OCI-LY7 (cell line): ENCODE measurements around the gene ZDHHC14. TPM values are rescaled to one million over a fixed set of nuclear protein-coding genes. Genes with fewer than 3 reads are reported as not detected.

Experiments
- BruUV-seq: library from RNA; stranded (reverse); fragments of 400-500 nt; replicated peaks from 2 replicates; lab custom pipeline; 2021; lab: Mats Ljungman, UMichigan
- CTCF ChIA-PET: fragments of 300-600 bp; sonication (Branson Sonifier 250); formaldehyde crosslinking; loops from one replicate; lab custom pipeline; 2022; ENCODE audit warnings: antibody characterized with exemption; ENCODE audit not compliant: unreplicated experiment; lab: Charles Lee
- POLR2A ChIA-PET: fragments of 300-600 bp; sonication (Branson Sonifier 250); formaldehyde crosslinking; loops from one replicate; lab custom pipeline; 2022; ENCODE audit warnings: antibody characterized with exemption; lab: Charles Lee
- DNase-seq: peaks from one replicate; pipeline ENCODE4 v3.0.0-alpha.2; 2015; ENCODE audit warnings: low spot score
- H2AFZ ChIP-seq: fragments of 200-600 bp; sonication (generic), shearing (Covaris generic); 2 replicates; pipeline ENCODE4 v1.6.1; 2014; ENCODE audit warnings: mild to moderate bottlenecking, antibody characterized with exemption, low read length, moderate library complexity
- H3K27ac ChIP-seq: fragments of 200-600 bp; sonication (generic); 2 replicates; pipeline ENCODE4 v1.5.1; 2014; ENCODE audit warnings: mixed run types, low read depth, mild to moderate bottlenecking, moderate library complexity, low read length, inconsistent platforms; ENCODE audit not compliant: poor library complexity, severe bottlenecking
- H3K36me3 ChIP-seq: fragments of 200-600 bp; sonication (generic); 2 replicates; pipeline ENCODE4 v1.6.1; 2014; ENCODE audit warnings: mild to moderate bottlenecking, antibody characterized with exemption, low read length, moderate library complexity, mixed read lengths; ENCODE audit not compliant: insufficient read depth
- H3K4me1 ChIP-seq: fragments of 200-600 bp; sonication (generic); 2 replicates; pipeline ENCODE4 v1.5.1; 2014; ENCODE audit warnings: mild to moderate bottlenecking, low read length; ENCODE audit not compliant: insufficient read depth, poor library complexity, severe bottlenecking
- H3K4me2 ChIP-seq: fragments of 200-600 bp; sonication (generic); 2 replicates; pipeline ENCODE4 v1.6.1; 2014; ENCODE audit warnings: mild to moderate bottlenecking, low read length
- H3K4me3 ChIP-seq: fragments of 200-600 bp; sonication (generic); 2 replicates; pipeline ENCODE4 v1.5.1; 2014; ENCODE audit warnings: mild to moderate bottlenecking, low read depth, low read length; ENCODE audit not compliant: poor library complexity, severe bottlenecking
- H3K79me2 ChIP-seq: fragments of 200-600 bp; sonication (generic); 2 replicates; pipeline ENCODE4 v1.6.1; 2016; ENCODE audit warnings: low read depth, mild to moderate bottlenecking, low read length, moderate library complexity, mixed read lengths; ENCODE audit not compliant: insufficient read depth
- H3K9me2 ChIP-seq: fragments of 200-600 bp; sonication (generic); 2 replicates; pipeline ENCODE4 v1.6.1; 2016; ENCODE audit warnings: mild to moderate bottlenecking, low read length, mixed read lengths; ENCODE audit not compliant: insufficient read depth
- H3K9me3 ChIP-seq: fragments of 200-600 bp; sonication (generic); 2 replicates; pipeline ENCODE4 v1.6.1; 2014; ENCODE audit warnings: mild to moderate bottlenecking, mixed run types, low read length, mixed read lengths
- H4K20me1 ChIP-seq: fragments of 200-600 bp; sonication (generic); 2 replicates; pipeline ENCODE4 v1.6.1; 2014; ENCODE audit warnings: mild to moderate bottlenecking, antibody characterized with exemption, low read length, moderate library complexity, mixed read lengths; ENCODE audit not compliant: insufficient read depth
- EZH2phosphoT487 ChIP-seq: fragments of 200-600 bp; sonication (generic); IDR thresholded peaks from 2 replicates; pipeline ENCODE4 v1.6.1; 2018; ENCODE audit warnings: low read depth, borderline replicate concordance, mild to moderate bottlenecking, mixed run types, antibody characterized with exemption, low read length, moderate library complexity, mixed read lengths
- intact Hi-C: fragments of 100-400 bp; cut with micrococcal nuclease; formaldehyde crosslinking; loops from one replicate; pipeline ENCODE4 v1.10.0; 2022; ENCODE audit not compliant: unreplicated experiment
- total RNA-seq, 2 experiments: library from RNA; depleted of rRNA in 1 of 2; stranded (reverse); fragments of >200 nt in 1 of 2; shearing (Covaris generic) in 1 of 2; gene quantifications; 2 replicates each; pipeline ENCODE4 v1.2.3, GENCODE V29; 2014 to 2022
- TF ChIP-seq, protein P1 (sequence below): fragments of 200-600 bp; sonication (generic); conservative IDR thresholded peaks from 2 replicates; pipeline ENCODE4 v1.5.1; 2014; ENCODE audit warnings: mild to moderate bottlenecking, antibody characterized with exemption, low read length, moderate library complexity, mixed read lengths

ZDHHC14 gene
- total RNA-seq, 2 experiments from 2014 or later, result 0.69 to 3.0 TPM

DNA sequence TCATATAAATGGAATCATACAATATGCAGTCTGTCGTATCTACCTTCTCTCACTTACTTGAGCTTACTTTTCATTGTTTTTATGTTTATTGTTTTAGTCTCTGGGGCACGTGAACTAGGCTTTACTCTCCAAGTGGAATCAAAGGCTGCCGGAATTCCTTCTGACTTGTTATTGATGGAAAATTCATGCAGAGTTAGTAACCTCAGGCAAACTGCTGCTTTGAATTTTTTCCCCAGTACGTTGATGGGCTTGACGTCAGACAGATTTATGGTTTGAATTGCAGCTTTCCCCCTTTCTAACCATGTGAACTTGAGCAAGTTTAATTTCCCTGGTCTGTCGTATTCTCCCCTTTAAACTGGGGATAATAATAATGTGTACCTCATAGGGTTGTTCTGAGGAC, 68.6 kb downstream of the ZDHHC14 start:
- CTCF ChIA-PET, result no interaction called here

DNA sequence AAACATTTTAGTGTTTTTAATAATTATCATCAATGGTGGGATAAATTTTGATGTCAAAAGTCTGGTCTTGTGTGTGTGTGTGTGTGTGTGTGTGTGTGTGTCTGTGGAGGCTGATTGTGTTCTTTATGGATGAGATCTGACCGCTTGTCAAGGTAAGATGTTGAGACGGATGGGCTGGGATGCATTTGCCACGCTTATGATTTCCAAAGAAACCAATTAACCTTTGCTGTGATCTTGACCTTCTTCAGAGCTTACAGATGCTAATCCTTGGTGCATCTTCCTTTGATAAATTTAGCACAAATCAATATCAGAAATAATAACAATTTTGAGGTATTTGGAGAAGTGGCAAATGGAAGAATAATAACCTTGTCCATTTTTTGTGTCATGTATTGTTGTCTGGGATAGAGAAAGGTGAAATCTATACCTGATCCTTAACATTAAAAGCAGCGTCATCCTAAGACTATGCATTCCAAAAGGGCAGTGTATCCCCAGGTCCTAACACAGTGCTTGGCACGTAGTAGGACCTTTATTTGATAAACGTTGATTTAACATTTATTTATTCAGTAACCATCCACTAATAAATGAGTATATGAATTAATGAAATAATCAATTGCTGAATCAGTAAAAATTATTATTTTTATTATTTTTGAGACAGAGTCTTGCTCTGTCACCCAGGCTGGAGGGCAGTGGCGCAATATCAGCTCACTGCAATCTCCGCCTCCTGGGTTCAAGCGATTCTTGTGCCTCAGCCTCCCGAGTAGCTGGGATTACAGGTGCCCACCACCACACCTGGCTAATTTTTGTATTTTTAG, 70.1 kb downstream of the ZDHHC14 start:
- Histone ChIP-seq H3K9me3 (no peaks in the 10 kb centered on the region), H3K36me3 (no peaks in the 10 kb centered on the region), H3K79me2 (no peaks in the 10 kb centered on the region), H3K4me1 (no peaks in the 10 kb centered on the region), H2AFZ (no peak overlapping the region), H3K4me2 (no peak overlapping the region), H3K4me3 (no peak overlapping the region), H4K20me1 (no peaks in the 10 kb centered on the region), H3K27ac (no peak overlapping the region), H3K9me2 (no peaks in the 10 kb centered on the region)
- BruUV-seq, result no TSS peak
- CTCF ChIA-PET, result no interaction called here
- DNase-seq, result no peak
- intact Hi-C loops, result no loop called here
- TF ChIP-seq, protein P1, sequence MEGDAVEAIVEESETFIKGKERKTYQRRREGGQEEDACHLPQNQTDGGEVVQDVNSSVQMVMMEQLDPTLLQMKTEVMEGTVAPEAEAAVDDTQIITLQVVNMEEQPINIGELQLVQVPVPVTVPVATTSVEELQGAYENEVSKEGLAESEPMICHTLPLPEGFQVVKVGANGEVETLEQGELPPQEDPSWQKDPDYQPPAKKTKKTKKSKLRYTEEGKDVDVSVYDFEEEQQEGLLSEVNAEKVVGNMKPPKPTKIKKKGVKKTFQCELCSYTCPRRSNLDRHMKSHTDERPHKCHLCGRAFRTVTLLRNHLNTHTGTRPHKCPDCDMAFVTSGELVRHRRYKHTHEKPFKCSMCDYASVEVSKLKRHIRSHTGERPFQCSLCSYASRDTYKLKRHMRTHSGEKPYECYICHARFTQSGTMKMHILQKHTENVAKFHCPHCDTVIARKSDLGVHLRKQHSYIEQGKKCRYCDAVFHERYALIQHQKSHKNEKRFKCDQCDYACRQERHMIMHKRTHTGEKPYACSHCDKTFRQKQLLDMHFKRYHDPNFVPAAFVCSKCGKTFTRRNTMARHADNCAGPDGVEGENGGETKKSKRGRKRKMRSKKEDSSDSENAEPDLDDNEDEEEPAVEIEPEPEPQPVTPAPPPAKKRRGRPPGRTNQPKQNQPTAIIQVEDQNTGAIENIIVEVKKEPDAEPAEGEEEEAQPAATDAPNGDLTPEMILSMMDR, result no peak
- no peak for TF ChIP-seq EZH2phosphoT487
- POLR2A ChIA-PET, result interaction anchor here (1.2 kb wide), 1 partner anchor 34 kb away, joined by 7 read pairs; no protein-coding TSS in a partner anchor

More for the DNA sequence above, 68.6 kb downstream of the ZDHHC14 start:
- Histone ChIP-seq H3K9me3 (no peaks in the 10 kb centered on the region), H3K4me2 (no peak overlapping the region), H2AFZ (no peak overlapping the region), H3K36me3 (no peaks in the 10 kb centered on the region), H3K27ac (no peak overlapping the region), H3K9me2 (no peaks in the 10 kb centered on the region), H4K20me1 (no peaks in the 10 kb centered on the region), H3K4me1 (no peaks in the 10 kb centered on the region), H3K4me3 (no peak overlapping the region), H3K79me2 (no peaks in the 10 kb centered on the region)
- no peak for DNase-seq
- TF ChIP-seq, protein P1, result no peak
- no peak for TF ChIP-seq EZH2phosphoT487
- POLR2A ChIA-PET, result no interaction called here
- intact Hi-C loops, result no loop called here
- no TSS peak for BruUV-seq

DNA sequence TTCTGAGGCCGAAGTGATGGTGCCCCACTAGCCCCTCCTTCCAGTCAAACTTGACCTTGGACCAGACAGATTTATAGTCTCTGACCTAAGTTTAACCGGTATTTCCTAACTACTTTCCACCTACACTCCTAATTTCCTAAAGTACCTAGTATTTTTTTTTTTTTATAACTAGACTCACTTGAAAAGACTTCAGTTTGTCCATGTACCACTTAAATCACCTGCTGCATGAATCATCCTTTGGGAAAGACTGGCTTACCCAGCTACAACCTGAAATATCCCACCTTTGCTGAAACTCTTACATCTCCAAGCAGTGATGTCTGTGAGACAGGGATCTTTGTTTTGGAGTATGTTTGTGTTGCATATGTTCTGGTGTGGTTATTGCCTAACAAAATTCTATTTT, 71.1 kb downstream of the ZDHHC14 start:
- Histone ChIP-seq H3K36me3 (no peaks in the 10 kb centered on the region), H3K9me3 (no peaks in the 10 kb centered on the region), H4K20me1 (no peaks in the 10 kb centered on the region), H3K79me2 (no peaks in the 10 kb centered on the region), H3K9me2 (no peaks in the 10 kb centered on the region), H2AFZ (no peak overlapping the region), H3K27ac (no peak overlapping the region), H3K4me3 (no peak overlapping the region), H3K4me2 (no peak overlapping the region), H3K4me1 (no peaks in the 10 kb centered on the region)
- DNase-seq, result no peak
- intact Hi-C loops, result no loop called here
- TF ChIP-seq EZH2phosphoT487, result no peak
- TF ChIP-seq, protein P1, result no peak
- CTCF ChIA-PET, result no interaction called here
- POLR2A ChIA-PET, result interaction anchor here (0.7 to 1.2 kb wide), 2 partner anchors 35 to 676 kb away, joined by 4 to 7 read pairs; no protein-coding TSS in a partner anchor
- BruUV-seq, result no TSS peak
